ENCODE measurements around the gene OGA.

DNA sequence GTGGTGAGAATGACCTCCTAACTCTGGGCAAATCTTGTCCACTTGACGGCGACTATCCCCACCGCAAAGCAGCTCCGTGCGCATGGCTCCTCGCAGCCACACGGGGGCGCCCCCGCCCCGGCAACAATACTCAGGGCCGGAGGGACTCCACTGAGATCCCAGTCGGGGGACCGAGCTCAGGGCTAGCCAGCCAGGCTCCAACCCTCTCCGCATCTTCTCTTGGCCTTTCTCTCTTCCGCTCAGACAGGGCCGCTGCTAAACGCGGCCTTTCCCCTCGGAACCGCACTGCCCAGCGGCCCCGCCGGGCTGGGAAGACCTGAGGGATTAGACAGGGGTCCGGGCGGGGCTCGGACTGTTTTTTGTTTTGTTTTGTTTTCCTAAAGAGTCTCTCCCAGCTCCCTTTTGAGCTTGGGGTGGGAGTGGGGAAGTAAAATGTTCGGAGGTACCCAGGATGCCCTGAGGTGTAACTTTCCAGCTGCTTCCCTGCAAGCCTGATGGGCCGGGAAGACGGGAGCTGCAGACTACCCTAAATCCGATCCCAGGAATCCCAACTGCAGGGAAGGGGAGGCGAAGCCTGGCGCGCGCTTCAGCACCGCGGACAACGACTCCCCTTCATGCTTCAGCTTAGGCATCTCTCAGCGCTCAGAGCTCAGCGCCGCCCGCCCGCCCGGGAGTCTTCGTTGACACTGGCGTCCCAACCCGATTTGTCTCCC is 22.7 kb upstream of the OGA start:
- no peak for TF ChIP-seq GTF2F1 (IDR thresholded peaks at IDR 0.05; ENCODE audit: low read depth, low read length)
- TF ChIP-seq POLR2AphosphoS5 (IDR thresholded peaks at IDR 0.05; ENCODE audit: control insufficient read depth, insufficient read depth, low read depth, low read length): no peak

Data from K562 (cell line).